Endothelial cell of umbilical vein (primary cell): ENCODE data around the gene CIITA. TPM values are rescaled to one million over a fixed set of nuclear protein-coding genes. Genes with fewer than 3 reads are reported as not detected.
"Not testable (repeated sequence)": the region's sequence is repeated elsewhere in the genome, so short reads cannot be mapped to it uniquely, and the experiment has no call there.

Experiments used
- BruUV-seq: library from RNA; stranded (reverse); fragments of 400-500 nt; replicated peaks from 2 replicates; lab custom pipeline; 2021; lab: Mats Ljungman, UMichigan
- CTCF ChIA-PET: fragments of 300-600, 350-600 bp; sonication (Branson Sonifier 250); formaldehyde crosslinking; loops from one replicate; lab custom pipeline; 2021; ENCODE audit warnings: antibody characterized with exemption, inconsistent platforms; lab: Charles Lee
- POLR2A ChIA-PET: fragments of 300-600, 350-600 bp; sonication (Branson Sonifier 250); formaldehyde crosslinking; loops from one replicate; lab custom pipeline; 2021; ENCODE audit warnings: antibody characterized with exemption, inconsistent platforms; lab: Charles Lee
- DNase-seq: peaks from one replicate; pipeline ENCODE4 v3.0.0-alpha.2; 2011; ENCODE audit warnings: low read depth, low spot score
- FAIRE-seq: peaks from 2 replicates; lab custom pipeline; 2011; peaks lifted over from hg19 to GRCh38; lab: Jason Lieb, UNC
- H2AFZ ChIP-seq: 2 replicates; pipeline ENCODE4 v1.6.0; 2012; ENCODE audit warnings: low read depth, low read length, control low read depth, inconsistent platforms
- H3K27ac ChIP-seq: 2 replicates; pipeline ENCODE4 v1.5.1; 2011; ENCODE audit warnings: low read depth, mild to moderate bottlenecking, control low read depth, low read length, moderate library complexity; ENCODE audit not compliant: insufficient read depth
- H3K27me3 ChIP-seq, 2 experiments: 2 replicates each; pipeline versions ENCODE4 v1.6.0 to v1.6.1; 2011; ENCODE audit warnings: low read length in 2 of 2, mixed read lengths in 1 of 2; ENCODE audit not compliant: control insufficient read depth in 2 of 2, insufficient read depth in 2 of 2
- H3K36me3 ChIP-seq, 2 experiments: 2 replicates in 1 of 2; 3 replicates in 1 of 2; pipeline ENCODE4 v1.5.1; 2011; ENCODE audit warnings: low read length in 2 of 2, mild to moderate bottlenecking in 1 of 2, moderate library complexity in 1 of 2; ENCODE audit not compliant: control insufficient read depth in 2 of 2, insufficient read depth in 2 of 2; ENCODE audit errors: extremely low read depth in 1 of 2
- H3K4me1 ChIP-seq: 3 replicates; pipeline ENCODE4 v1.5.1; 2011; ENCODE audit warnings: mild to moderate bottlenecking, low read length; ENCODE audit not compliant: control insufficient read depth, insufficient read depth; ENCODE audit errors: extremely low read depth
- H3K4me2 ChIP-seq: 2 replicates; pipeline ENCODE4 v1.6.1; 2011; ENCODE audit warnings: low read length, control low read depth, mixed read lengths; ENCODE audit not compliant: insufficient read depth
- H3K4me3 ChIP-seq, 3 experiments: fragments of 200-600 bp in 1 of 3; sonication (generic), shearing (Covaris generic) in 1 of 3; replicated peaks in 1 of 3; 2 replicates each; pipeline ENCODE4 v1.5.1; 2011 to 2016; ENCODE audit warnings: control low read depth in 3 of 3, low read length in 3 of 3, mild to moderate bottlenecking in 2 of 3, inconsistent platforms in 1 of 3, low read depth in 1 of 3, moderate library complexity in 1 of 3; ENCODE audit not compliant: insufficient read depth in 1 of 3
- H3K79me2 ChIP-seq: 2 replicates; pipeline ENCODE4 v1.6.0; 2012; ENCODE audit warnings: low read length, inconsistent platforms; ENCODE audit not compliant: control insufficient read depth, insufficient read depth
- H3K9ac ChIP-seq: replicated peaks from 2 replicates; pipeline ENCODE3; 2011; ENCODE audit warnings: low read length, control low read depth; ENCODE audit not compliant: insufficient read depth; ENCODE audit errors: extremely low read depth
- H3K9me1 ChIP-seq: replicated peaks from 3 replicates; pipeline ENCODE4 v1.6.0; 2011; ENCODE audit warnings: mild to moderate bottlenecking, low read length; ENCODE audit not compliant: control insufficient read depth, insufficient read depth; ENCODE audit errors: extremely low read depth
- H3K9me3 ChIP-seq: replicated peaks from 2 replicates; pipeline ENCODE4 v1.5.1; 2012; ENCODE audit warnings: low read length, inconsistent platforms; ENCODE audit not compliant: control insufficient read depth, insufficient read depth
- H4K20me1 ChIP-seq: replicated peaks from 2 replicates; pipeline ENCODE3; 2011; ENCODE audit warnings: mild to moderate bottlenecking, low read length; ENCODE audit not compliant: control insufficient read depth, insufficient read depth; ENCODE audit errors: extremely low read depth
- EZH2 ChIP-seq: IDR thresholded peaks from 2 replicates; pipeline ENCODE4 v1.6.1; 2012; ENCODE audit warnings: borderline replicate concordance, low read depth, mild to moderate bottlenecking, moderate library complexity, low read length, inconsistent platforms; ENCODE audit not compliant: severe bottlenecking
- GATA2 ChIP-seq: IDR thresholded peaks from 2 replicates; pipeline ENCODE4 v1.7.0; 2011; ENCODE audit warnings: low read depth, mild to moderate bottlenecking, moderate library complexity, mixed read lengths, low read length; ENCODE audit not compliant: insufficient read length, insufficient read depth
- JUN ChIP-seq: IDR thresholded peaks from 2 replicates; pipeline ENCODE4 v1.6.1; 2011; ENCODE audit warnings: borderline replicate concordance, low read depth; ENCODE audit not compliant: insufficient read length, insufficient read depth
- MYC ChIP-seq: IDR thresholded peaks from one replicate; pipeline ENCODE4 v1.6.1; 2011; ENCODE audit warnings: mild to moderate bottlenecking, low read depth, low read length
- POLR2AphosphoS5 ChIP-seq: IDR thresholded peaks from 2 replicates; pipeline ENCODE4 v1.6.1; 2012; ENCODE audit warnings: low read depth, mild to moderate bottlenecking, control low read depth, low read length, moderate library complexity; ENCODE audit not compliant: insufficient read depth
- dilution Hi-C: fragments of 300-500 bp; cut with MboI; formaldehyde crosslinking; loops from one replicate; pipeline ENCODE4 v1.15.0; 2019; ENCODE audit warnings: low sequenced_read_pairs; ENCODE audit not compliant: extremely low pct_ligation_motif_present
- intact Hi-C: fragments of 100-400 bp; cut with micrococcal nuclease; formaldehyde crosslinking; loops from one replicate; pipeline ENCODE4 v1.10.0; 2022
- polyA plus RNA-seq, 4 experiments: library from polyadenylated mRNA; depleted of rRNA in 3 of 4; stranded (reverse) in 3 of 4; unstranded in 1 of 4; fragments of >200 nt; gene quantifications; 2 replicates each; pipeline versions ENCODE4 v1.2.1 to v1.2.3, GENCODE V29; 2011 to 2012; ENCODE audit warnings: missing spikeins in 1 of 4
- total RNA-seq: library from RNA; stranded (reverse); gene quantifications from 2 replicates; pipeline ENCODE4 v1.2.3, GENCODE V29; 2021
- TF ChIP-seq, protein P1 (sequence below), 2 donors: IDR thresholded peaks; 1 replicate in 1 of 2; 2 replicates in 1 of 2; pipeline ENCODE4 v1.5.1; 2011; ENCODE audit warnings: low read length in 2 of 2, mild to moderate bottlenecking in 2 of 2, moderate library complexity in 2 of 2, control low read depth in 1 of 2, inconsistent platforms in 1 of 2, low read depth in 1 of 2; ENCODE audit not compliant: insufficient read depth in 1 of 2; ENCODE audit errors: extremely low read depth in 1 of 2
- TF ChIP-seq, protein P2 (sequence below): IDR thresholded peaks from 2 replicates; pipeline ENCODE4 v1.6.1; 2011; ENCODE audit not compliant: insufficient read depth, insufficient read length

Gene CIITA
- total and polyA plus RNA-seq, 2 donors (not counting 3 experiments of a cell fraction or from before 2014, with no cell fraction given): not detected

DNA sequence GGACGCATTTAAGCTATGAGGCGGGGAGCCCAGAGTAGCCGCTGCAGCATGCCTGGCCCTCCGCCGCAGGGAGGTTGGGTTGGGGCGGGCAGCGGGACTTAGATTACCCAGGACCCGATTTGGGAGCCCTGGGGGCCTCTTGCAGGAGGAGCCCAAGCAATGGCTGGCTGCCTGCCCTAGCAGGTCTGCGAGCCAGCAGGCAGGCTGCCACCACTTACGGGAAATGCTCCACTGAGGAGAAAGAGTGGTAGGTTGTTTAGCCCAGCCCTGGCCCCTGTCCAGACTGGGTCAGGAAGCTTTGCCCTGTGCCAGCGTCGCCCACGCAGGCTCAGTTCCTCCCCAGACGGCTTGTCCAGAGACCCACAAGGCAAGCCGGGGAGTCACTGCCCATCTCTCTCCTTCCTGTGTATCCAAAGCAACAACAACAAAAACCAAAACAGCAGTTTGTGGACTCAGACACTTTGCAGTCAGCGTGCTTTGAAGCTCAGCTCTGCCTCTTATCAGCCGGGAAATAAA lies 48.1 kb upstream of the CIITA start:
- ChIA-PET CTCF (no interaction called here), POLR2A (interaction anchor here (0.9 kb wide), 1 partner anchor 85 kb away, joined by 3 read pairs; no protein-coding TSS in a partner anchor)
- H3K27me3 ChIP-seq: peaks cover 0 to 4% of the 10 kb centered on the region in 2 experiments
- no peaks in the 10 kb centered on the region for H3K9me1 ChIP-seq
- dilution Hi-C loops (no loop called here), intact Hi-C loops (loop anchor here (5.0 kb wide), 3 partner anchors 87 to 442 kb away; partner anchors contain the start of genes ATF7IP2 and NUBP1)
- no peaks in the 10 kb centered on the region for H4K20me1 ChIP-seq
- H3K27ac ChIP-seq: no peak overlapping the region
- H3K4me1 ChIP-seq: peaks cover 12% of the 10 kb centered on the region
- H3K79me2 ChIP-seq: no peaks in the 10 kb centered on the region
- TF ChIP-seq, protein P1, sequence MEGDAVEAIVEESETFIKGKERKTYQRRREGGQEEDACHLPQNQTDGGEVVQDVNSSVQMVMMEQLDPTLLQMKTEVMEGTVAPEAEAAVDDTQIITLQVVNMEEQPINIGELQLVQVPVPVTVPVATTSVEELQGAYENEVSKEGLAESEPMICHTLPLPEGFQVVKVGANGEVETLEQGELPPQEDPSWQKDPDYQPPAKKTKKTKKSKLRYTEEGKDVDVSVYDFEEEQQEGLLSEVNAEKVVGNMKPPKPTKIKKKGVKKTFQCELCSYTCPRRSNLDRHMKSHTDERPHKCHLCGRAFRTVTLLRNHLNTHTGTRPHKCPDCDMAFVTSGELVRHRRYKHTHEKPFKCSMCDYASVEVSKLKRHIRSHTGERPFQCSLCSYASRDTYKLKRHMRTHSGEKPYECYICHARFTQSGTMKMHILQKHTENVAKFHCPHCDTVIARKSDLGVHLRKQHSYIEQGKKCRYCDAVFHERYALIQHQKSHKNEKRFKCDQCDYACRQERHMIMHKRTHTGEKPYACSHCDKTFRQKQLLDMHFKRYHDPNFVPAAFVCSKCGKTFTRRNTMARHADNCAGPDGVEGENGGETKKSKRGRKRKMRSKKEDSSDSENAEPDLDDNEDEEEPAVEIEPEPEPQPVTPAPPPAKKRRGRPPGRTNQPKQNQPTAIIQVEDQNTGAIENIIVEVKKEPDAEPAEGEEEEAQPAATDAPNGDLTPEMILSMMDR (IDR thresholded peaks at IDR 0.05; ENCODE audit: extremely low read depth in 1 of 2, insufficient read depth in 1 of 2, low read depth in 1 of 2, low read length in 2 of 2): no peak
- TF ChIP-seq MYC (no peak), JUN (no peak), GATA2 (no peak), POLR2AphosphoS5 (no peak), EZH2 (no peak)
- TF ChIP-seq, protein P2, sequence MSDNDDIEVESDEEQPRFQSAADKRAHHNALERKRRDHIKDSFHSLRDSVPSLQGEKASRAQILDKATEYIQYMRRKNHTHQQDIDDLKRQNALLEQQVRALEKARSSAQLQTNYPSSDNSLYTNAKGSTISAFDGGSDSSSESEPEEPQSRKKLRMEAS: no peak
- no peaks in the 10 kb centered on the region for H3K9me3 ChIP-seq
- BruUV-seq: no TSS peak
- H2AFZ ChIP-seq: peak overlapping the region; percentile 7
- DNase-seq (peak; percentile 92), FAIRE-seq (peak; percentile 74)
- H3K4me3 ChIP-seq: no peak overlapping the region
- no peak overlapping the region for H3K9ac ChIP-seq
- H3K4me2 ChIP-seq: peak overlapping the region; percentile 10
- no peaks in the 10 kb centered on the region for H3K36me3 ChIP-seq

DNA sequence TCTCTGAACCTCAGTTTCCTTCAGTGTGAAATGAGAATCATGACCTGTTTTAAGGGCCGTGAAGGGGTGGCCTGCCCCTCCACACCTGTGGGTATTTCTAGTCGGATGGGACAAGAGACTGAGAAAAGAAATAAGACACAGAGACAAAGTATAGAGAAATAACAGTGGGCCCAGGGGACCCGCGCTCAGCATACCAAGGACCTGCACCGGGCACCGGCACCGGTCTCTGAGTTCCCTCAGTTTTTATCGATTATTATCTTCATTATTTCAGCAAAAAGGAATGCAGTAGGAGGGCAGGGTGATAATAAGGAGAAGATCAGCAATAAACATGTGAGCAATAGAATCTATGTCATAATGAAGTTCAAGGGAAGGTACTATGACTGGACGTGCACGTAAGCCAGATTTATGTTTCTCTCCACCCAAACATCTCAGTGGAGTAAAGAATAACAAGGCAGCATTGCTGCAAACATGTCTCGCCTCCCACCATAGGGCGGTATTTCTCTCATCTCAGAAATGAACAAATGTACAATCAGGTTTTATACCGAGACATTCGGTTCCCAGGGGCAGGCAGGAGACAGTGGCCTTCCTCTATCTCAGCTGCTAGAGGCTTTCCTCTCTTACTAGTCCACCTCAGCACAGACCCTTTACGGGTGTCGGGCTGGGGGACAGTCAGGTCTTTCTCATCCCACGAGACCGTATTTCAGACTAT lies 47.5 kb upstream of the CIITA start:
- H2AFZ ChIP-seq, H3K36me3 ChIP-seq, H3K9me1 ChIP-seq, FAIRE-seq, H3K4me3 ChIP-seq, DNase-seq, H3K9me3 ChIP-seq, H4K20me1 ChIP-seq, CTCF ChIA-PET, BruUV-seq, H3K27me3 ChIP-seq, H3K9ac ChIP-seq, dilution Hi-C loops, H3K79me2 ChIP-seq, H3K27ac ChIP-seq: not testable (repeated sequence)
- intact Hi-C loops: loop anchor here (5.0 kb wide), 3 partner anchors 87 to 442 kb away; partner anchors contain the start of genes ATF7IP2 and NUBP1
- POLR2A ChIA-PET: interaction anchor here (0.9 kb wide), 1 partner anchor 85 kb away, joined by 3 read pairs; no protein-coding TSS in a partner anchor
- Histone ChIP-seq H3K4me2 (peak overlapping the region; percentile 10), H3K4me1 (peaks cover 12% of the 10 kb centered on the region)
